Skin of body (tissue), 2 donors: Measurements from ENCODE around the gene CHST10. TPM values are rescaled to one million over a fixed set of nuclear protein-coding genes. Genes with fewer than 3 reads are reported as not detected.
"Not testable (repeated sequence)": the region's sequence is repeated elsewhere in the genome, so short reads cannot be mapped to it uniquely, and the experiment has no call there.

Experiments
- DNase-seq: peaks from one replicate; lab custom pipeline; 2025; lab: John Stamatoyannopoulos, UW
- total RNA-seq: library from RNA; depleted of rRNA; stranded (reverse); fragments of >200 nt; gene quantifications from one replicate; pipeline ENCODE4 v1.2.3, GENCODE V29; 2014

The CHST10 gene
- total RNA-seq, 1 donor from 2014 or later, result 6.8 TPM

- no peak for DNase-seq
These were observed 23.3 kb downstream of the CHST10 start for GRCh38 chr2:100394111-100394641.

DNA sequence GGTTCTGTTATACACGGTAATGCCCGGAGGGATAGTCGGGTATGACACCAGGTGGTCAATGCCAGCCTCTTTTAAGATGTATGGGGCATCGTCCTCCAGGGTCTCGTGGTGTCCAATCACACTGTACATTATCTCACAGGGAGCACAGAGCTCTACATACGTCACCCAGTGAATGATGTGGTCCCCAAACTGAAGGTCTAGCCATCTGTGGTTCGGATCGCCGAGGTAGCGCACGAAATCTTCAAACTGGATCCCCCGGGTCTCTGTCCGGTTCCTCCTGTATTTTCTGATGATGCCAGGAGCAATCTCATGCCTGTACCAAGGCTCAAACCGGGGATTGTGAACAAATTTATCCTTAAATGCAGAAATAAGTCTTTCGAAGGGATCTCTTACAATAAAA, 24.1 kb downstream of the CHST10 start:
- DNase-seq, result no peak

DNA sequence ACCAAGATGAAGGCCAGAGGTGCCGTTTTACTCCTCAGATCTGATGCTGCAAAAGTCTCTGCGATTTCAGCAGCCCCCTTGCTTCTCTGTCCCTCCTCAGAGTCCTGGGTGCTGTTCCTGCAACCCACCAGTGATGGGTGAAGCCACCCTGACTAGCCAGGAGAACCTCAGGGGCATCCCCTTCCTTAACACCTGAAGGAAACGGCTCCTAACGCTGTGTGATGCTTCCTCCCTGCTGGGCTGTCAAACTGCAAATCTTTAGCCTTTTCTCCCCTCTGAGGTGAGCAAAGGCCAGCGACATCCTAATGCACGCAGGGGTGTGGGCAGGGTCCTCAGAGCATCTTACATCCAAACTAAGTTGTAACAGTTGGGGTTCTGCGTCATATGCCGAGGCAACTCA, 24.8 kb downstream of the CHST10 start:
- no peak for DNase-seq

- DNase-seq, result no peak
These were observed 25.5 kb downstream of the CHST10 start for GRCh38 chr2:100391735-100392515.

DNA sequence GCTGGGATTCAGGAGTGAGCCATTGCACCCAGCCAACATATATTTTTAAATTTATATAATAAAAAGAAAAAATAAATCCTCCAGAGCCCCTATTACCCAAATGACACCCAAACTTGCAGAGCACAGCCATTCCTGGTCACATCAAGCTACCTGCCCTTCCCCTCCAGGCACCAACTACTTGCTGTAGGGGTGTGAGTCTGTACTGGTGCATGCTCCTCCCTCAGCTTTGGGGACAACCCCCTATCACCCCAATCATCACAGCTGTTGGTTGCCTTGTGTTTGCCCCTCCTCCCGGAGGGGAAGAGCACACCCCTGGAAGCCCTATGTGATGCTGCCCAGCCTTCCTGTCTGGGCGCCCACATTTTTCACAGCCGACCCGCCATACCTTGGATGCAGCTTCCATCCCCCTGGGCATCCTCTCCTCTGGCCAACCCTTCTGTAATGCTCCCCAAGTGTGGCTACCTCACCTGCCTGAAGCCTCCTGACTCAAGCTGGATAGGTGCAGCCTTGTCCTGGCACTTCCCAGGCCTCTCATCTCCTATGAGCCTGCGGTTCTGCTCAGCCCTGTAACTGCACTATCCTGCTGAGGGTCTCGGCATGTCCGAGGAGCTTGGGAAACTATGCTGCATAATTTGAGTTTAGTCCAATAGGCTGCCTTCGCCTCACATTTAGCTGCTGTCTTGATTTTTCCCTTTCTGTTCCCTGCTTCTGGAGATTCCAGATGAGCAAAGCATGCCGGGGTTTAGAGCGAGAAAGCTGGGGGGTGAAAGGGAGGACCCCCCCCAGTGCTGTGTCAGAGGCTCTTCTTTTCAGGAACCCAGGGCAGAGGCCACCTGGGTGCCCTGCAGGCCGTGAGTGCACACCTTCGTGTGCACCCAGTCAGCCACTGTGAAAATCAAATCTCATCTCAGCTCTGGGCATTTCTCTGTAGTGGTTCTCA, 27.2 kb downstream of the CHST10 start:
- DNase-seq, result no peak

GRCh38 chr2:100388703-100389102, 28.8 kb downstream of the CHST10 start:
- no peak for DNase-seq

- DNase-seq, result no peak
These were observed 33.5 kb downstream of the CHST10 start for GRCh38 chr2:100383954-100384353.

DNA sequence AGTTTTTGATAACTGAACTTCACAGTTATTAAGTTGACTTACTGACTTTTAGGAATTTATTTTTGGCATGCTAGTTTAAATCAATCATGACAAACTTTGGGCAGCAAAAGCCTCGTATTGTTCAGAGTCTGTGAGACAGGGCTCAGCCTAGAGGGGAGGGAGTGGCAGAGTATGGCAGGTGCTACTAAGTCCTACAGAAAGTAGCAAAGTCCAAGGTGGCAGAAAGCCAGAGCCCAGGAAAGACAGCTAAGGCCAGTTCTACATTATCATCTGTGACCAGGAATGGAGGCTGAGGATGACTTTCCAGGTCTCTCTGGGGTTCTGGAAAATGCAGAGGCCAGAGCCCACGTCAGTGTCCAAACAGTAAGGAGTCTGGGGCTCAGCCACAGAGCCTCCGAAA, 34.2 kb downstream of the CHST10 start:
- DNase-seq, result no peak

DNA sequence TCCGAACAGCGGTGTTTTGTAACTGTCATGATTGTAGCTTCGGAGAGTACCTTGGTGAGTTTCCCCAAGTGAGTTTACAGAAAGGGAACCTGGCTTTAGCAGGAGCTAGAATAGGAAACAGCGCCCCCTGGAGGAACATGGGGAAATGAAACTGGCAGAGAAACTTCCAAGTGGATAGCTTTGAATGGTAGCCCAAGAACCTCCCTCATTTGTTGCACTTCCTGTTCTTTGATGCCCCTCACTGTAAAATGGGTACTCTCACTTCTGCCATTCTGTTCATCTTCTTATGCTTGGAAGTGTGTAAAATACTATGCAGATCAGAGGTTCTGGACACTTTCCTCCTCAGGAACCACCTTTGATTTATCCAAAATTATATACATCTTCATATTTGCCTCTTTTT, 36.2 kb downstream of the CHST10 start:
- peak; percentile 28 for DNase-seq

GRCh38 chr2:100380681-100381080, 36.8 kb downstream of the CHST10 start:
- no peak for DNase-seq

DNA sequence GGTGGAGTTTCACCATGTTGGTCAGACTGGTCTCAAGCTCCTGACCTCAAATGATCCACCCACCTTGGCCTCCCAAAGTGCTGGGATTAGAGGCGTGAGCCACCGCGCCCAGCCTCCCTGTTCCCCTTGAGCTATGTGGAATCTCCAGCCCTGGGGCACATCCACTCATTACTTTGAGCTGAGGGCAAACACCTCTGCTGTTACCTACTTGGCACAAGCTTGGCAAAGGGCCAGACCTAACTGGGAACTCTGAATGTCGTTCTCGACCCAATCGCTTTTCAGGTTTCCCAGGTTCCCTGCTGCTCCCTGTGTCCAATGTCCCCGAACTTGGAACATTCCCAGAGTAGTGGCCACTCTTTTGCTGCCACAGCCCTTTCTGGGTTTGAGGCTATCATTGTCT, 40.6 kb downstream of the CHST10 start:
- DNase-seq, result no peak

GRCh38 chr2:100367163-100367562, 50.3 kb downstream of the CHST10 start:
- no peak for DNase-seq

DNA sequence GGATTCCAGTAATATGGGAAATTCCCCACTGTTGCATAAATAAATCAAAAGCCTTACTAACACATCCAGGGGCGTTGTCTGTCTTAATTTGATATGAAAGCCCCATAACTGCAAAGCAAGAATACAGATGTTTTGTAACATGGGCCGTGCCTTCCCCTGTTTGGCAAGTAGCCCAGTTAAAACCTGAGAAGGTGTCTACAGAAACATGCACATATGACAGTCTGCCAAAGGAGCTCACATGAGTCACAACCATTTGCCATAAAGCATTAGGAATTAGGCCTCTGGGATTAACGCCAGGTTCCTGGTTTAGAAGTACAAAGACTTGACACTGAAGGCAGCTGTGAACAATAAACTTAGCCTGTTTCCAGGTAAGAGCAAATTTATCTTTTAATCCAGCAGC, 52.0 kb downstream of the CHST10 start:
- no peak for DNase-seq

- DNase-seq, result not testable (repeated sequence)
These were observed 55.2 kb downstream of the CHST10 start for GRCh38 chr2:100362269-100362668.

GRCh38 chr2:100359576-100359975, 57.9 kb downstream of the CHST10 start:
- DNase-seq, result no peak

DNA sequence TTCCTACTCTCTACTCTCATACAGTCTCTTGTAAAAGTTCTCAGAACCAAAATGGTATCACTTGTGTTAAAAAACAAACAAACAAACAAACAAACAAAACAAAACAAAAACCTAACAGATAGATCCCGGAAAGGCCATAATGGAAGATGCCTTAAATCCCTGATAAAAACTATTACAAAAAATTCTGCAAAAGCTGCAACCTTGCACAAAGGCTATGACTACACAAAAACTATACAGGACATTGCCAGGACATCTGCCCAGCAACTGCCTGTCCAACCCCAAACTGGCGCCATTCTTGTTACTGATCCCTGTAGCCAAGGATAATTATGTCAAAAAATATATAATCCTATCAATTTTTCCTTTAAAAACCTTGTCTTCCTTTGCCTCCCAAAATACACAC, 58.9 kb downstream of the CHST10 start:
- no peak for DNase-seq

GRCh38 chr2:100352521-100352920, 64.9 kb downstream of the CHST10 start:
- no peak for DNase-seq

GRCh38 chr2:100350661-100351185, 66.7 kb downstream of the CHST10 start:
- no peak for DNase-seq

DNA sequence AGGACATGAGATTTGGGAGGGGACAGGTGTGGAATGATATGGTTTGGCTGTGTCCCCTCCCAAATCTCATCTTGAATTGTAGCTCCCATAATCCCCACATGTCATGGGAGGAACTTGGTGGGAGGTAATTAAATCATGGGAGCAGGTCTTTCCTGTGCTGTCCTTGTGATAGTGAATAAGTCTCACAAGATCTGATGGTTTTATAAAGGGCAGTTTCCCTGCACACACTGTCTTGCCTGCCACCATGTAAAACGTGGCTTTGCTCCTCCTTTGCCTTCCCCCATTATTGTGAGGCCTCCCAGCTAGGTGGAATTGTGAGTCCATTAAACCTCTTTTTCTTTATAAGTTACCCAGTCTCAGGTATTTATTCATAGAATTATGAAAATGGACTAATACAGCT, 72.3 kb downstream of the CHST10 start:
- DNase-seq, result not testable (repeated sequence)

GRCh38 chr2:100344433-100344832, 73.0 kb downstream of the CHST10 start:
- no peak for DNase-seq

GRCh38 chr2:100342466-100342865, 75.0 kb downstream of the CHST10 start:
- DNase-seq, result not testable (repeated sequence)
